Stimulated activated effector memory CD8-positive, alpha-beta T cell treated with anti-CD3 and anti-CD28 coated beads, Interleukin-12 subunit alpha, Interleukin-12 subunit beta, amount 100 ng/mL, for 72 hours (primary cell): ENCODE measurements around the gene CYTH3.
A peak's percentile ranks its signal among the peaks of the same experiment; 100 is the strongest.

ENCODE experiments used
- ATAC-seq: fragments of 150-1000 bp; cut with Tn5 transposase; 2 replicates; pipeline ENCODE4 v1.10.0; 2021
- DNase-seq, 2 donors: peaks; one replicate each; pipeline ENCODE4 v3.0.0; 2021 to 2022; ENCODE audit warnings: low spot score in 2 of 2
- H3K27ac Mint-ChIP-seq: one replicate; pipeline ENCODE4 v1.8.0; 2022; ENCODE audit warnings: mild to moderate bottlenecking, mixed read lengths
- H3K36me3 Mint-ChIP-seq: one replicate; pipeline ENCODE4 v1.8.0; 2022; ENCODE audit warnings: mild to moderate bottlenecking, mixed read lengths
- H3K4me1 Mint-ChIP-seq: one replicate; pipeline ENCODE4 v1.8.0; 2022; ENCODE audit warnings: mixed read lengths
- H3K4me3 Mint-ChIP-seq: one replicate; pipeline ENCODE4 v1.8.0; 2022; ENCODE audit warnings: mild to moderate bottlenecking, mixed read lengths
- H3K9me3 Mint-ChIP-seq: one replicate; pipeline ENCODE4 v1.8.0; 2022; ENCODE audit warnings: mixed read lengths

The CYTH3 gene

GRCh38 chr7:6133249-6133648 is 139.2 kb downstream of the CYTH3 start:
- Mint-ChIP-seq H3K27ac (no peak overlapping the region), H3K9me3 (no peaks in the 10 kb centered on the region), H3K36me3 (peaks cover 74% of the 10 kb centered on the region), H3K4me3 (no peak overlapping the region), H3K4me1 (peaks cover 6% of the 10 kb centered on the region)
- DNase-seq = no peak
- ATAC-seq = no peak

GRCh38 chr7:6130007-6130587 is 142.3 kb downstream of the CYTH3 start:
- DNase-seq (no peak), ATAC-seq (no peak)
- Mint-ChIP-seq H3K4me1 (peaks cover 6% of the 10 kb centered on the region), H3K27ac (peak overlapping the region; percentile 77), H3K9me3 (no peaks in the 10 kb centered on the region), H3K36me3 (peaks cover 90% of the 10 kb centered on the region), H3K4me3 (no peak overlapping the region)

- Mint-ChIP-seq H3K27ac (no peak overlapping the region), H3K36me3 (peaks cover 90% of the 10 kb centered on the region), H3K4me1 (peaks cover 6% of the 10 kb centered on the region), H3K4me3 (no peak overlapping the region), H3K9me3 (no peaks in the 10 kb centered on the region)
- DNase-seq = no peak
- ATAC-seq = no peak
These were observed 144.2 kb downstream of the CYTH3 start for GRCh38 chr7:6128205-6128604.

- Mint-ChIP-seq H3K36me3 (peaks cover 96% of the 10 kb centered on the region), H3K9me3 (no peaks in the 10 kb centered on the region), H3K27ac (peak overlapping the region; percentile 30), H3K4me1 (peaks cover 6% of the 10 kb centered on the region), H3K4me3 (no peak overlapping the region)
- ATAC-seq = no peak
- no peak for DNase-seq
These were observed 145.3 kb downstream of the CYTH3 start for GRCh38 chr7:6127110-6127490.

- DNase-seq = no peak
- ATAC-seq = no peak
- Mint-ChIP-seq H3K9me3 (peaks cover 7% of the 10 kb centered on the region), H3K36me3 (peaks cover 100% of the 10 kb centered on the region), H3K4me3 (no peak overlapping the region), H3K27ac (no peak overlapping the region), H3K4me1 (no peaks in the 10 kb centered on the region)
These were observed 148.6 kb downstream of the CYTH3 start for GRCh38 chr7:6123843-6124242.

GRCh38 chr7:6121141-6121540 is 151.3 kb downstream of the CYTH3 start:
- peaks cover 12% of the 10 kb centered on the region for H3K4me1 Mint-ChIP-seq
- H3K9me3 Mint-ChIP-seq = peaks cover 7% of the 10 kb centered on the region
- ATAC-seq = no peak
- H3K36me3 Mint-ChIP-seq = peaks cover 100% of the 10 kb centered on the region
- DNase-seq = no peak
- no peak overlapping the region for H3K4me3 Mint-ChIP-seq
- no peak overlapping the region for H3K27ac Mint-ChIP-seq

- Mint-ChIP-seq H3K4me3 (no peak overlapping the region), H3K36me3 (peaks cover 100% of the 10 kb centered on the region), H3K4me1 (peaks cover 18% of the 10 kb centered on the region), H3K9me3 (peaks cover 7% of the 10 kb centered on the region), H3K27ac (peak overlapping the region; percentile 74)
- ATAC-seq (peak; percentile 44), DNase-seq (no peak)
These were observed 154.9 kb downstream of the CYTH3 start for GRCh38 chr7:6117533-6117932.

GRCh38 chr7:6116211-6116610 is 156.2 kb downstream of the CYTH3 start:
- Mint-ChIP-seq H3K4me1 (peaks cover 18% of the 10 kb centered on the region), H3K4me3 (no peak overlapping the region), H3K27ac (peak overlapping the region; percentile 74), H3K9me3 (no peaks in the 10 kb centered on the region), H3K36me3 (peaks cover 100% of the 10 kb centered on the region)
- DNase-seq (no peak), ATAC-seq (no peak)
